ENCODE results near the gene NARS2.
"Not testable (repeated sequence)": the region's sequence is repeated elsewhere in the genome, so short reads cannot be mapped to it uniquely, and the experiment has no call there.

NARS2 gene

DNA sequence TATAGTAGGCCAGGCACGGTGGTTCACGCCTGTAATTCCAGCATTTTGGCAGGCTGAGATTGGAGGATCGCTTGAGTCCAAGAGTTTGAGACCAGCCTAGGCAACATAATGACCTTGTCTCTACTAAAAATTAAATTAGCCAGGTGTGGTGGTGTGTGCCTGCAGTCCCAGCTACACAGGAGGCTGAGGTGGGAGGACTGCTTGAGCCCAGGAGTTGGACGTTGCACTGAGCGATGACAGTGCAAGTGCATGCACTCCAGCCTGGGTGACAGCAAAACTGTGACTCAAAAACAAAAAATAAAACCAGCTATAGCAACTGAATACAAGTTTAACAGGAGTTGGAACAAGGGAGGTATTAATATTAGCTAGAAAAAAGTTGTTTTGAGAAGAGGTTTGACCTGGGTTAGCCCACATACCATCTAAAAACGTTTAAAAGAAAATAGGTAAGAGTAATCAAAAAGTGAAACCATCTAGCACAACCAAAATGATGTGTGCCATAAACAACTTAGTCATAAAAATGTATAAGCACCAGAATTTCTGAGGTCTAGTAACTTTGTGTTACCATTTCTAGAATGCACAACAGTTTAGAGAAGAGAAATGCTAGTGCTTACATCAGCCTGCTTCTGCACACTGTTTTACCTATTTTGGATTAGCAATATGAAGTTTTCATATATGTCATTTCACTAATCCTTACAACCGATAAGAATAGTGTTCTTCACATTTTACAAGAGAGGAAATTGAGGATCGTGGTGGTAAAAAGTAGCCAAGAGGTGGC is 26.5 kb downstream of the NARS2 start:
- DNase-seq (ENCODE audit: low read depth, low spot score), result no peak

GRCh38 chr11:78542007-78542406 is 32.7 kb downstream of the NARS2 start:
- DNase-seq (ENCODE audit: low read depth, low spot score), result no peak

- no peak for DNase-seq (ENCODE audit: low read depth, low spot score)
Observed at GRCh38 chr11:78541537-78541936, 33.1 kb downstream of the NARS2 start.

GRCh38 chr11:78540256-78540655 is 34.4 kb downstream of the NARS2 start:
- DNase-seq (ENCODE audit: low read depth, low spot score), result no peak

- DNase-seq (ENCODE audit: low read depth, low spot score), result no peak
Observed at GRCh38 chr11:78539506-78539905, 35.2 kb downstream of the NARS2 start.

GRCh38 chr11:78536933-78537332 is 37.7 kb downstream of the NARS2 start:
- DNase-seq (ENCODE audit: low read depth, low spot score), result no peak

DNA sequence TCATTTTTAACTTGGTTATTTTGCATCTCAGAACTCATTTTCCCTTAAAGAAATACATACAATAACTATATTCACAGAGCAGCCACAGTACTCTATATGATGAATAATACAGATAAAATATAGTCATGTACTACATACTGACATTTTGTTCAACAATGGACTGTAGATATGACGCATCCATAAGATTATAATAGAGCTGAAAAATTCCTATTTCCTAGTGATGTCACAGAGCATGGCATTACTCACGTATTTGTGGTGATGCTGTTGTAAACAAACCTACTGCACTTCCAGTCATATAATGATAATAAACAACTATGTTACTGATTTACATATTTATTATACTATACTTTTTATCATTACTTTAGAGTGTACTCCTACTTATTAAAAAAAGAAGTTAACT is 38.7 kb downstream of the NARS2 start:
- DNase-seq (ENCODE audit: low read depth, low spot score), result no peak

DNA sequence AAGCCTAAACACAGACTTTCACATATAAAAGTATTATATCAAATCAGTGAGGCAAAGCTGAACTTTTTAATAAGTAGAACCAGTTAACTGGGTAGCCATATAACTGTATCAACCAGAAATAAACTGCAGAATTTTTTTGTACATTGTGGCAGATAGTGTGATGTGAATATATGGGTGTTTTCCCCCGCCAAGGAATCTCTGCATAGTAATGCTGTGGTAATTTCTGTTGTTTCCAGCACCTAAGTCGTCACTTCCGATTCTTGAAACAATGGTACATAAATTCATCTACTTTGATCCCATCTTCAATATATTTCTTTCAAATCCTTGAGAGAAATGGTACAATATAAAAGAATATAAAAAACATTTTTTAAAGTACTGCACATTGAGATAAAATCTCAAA is 39.6 kb downstream of the NARS2 start:
- DNase-seq (ENCODE audit: low read depth, low spot score), result no peak

- DNase-seq (ENCODE audit: low read depth, low spot score), result no peak
Observed at GRCh38 chr11:78533399-78533798, 41.3 kb downstream of the NARS2 start.

GRCh38 chr11:78532991-78533390 is 41.7 kb downstream of the NARS2 start:
- DNase-seq (ENCODE audit: low read depth, low spot score), result no peak

DNA sequence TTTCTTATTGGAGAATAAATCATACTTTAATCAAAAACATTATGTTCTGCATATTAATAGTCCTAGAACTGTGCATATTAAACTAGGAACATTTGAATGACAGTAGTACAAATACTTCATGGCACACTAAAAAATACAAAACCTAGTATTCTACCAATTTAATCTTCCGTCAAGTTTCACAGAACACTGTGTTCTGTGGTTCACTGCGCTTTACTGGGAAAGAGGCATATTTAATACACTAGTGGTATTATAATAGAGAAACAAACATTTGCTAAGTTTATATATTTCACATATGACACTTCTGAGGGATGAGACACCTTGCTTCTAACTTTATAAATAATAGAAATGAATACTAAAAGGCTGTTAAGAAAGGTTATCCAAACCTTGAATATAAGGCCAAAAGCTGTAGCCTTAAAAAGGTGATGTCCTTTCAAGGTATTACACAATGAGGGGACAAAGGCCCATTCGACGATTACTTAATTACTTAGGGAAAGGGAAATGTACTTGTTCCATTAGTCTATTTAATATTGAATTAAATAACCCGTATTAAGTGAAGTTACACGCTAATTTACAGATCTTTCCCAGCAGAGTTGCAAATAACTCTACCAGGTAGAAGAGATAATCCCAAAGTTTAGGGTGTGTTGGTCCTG is 48.0 kb downstream of the NARS2 start:
- DNase-seq (ENCODE audit: low read depth, low spot score), result no peak

- DNase-seq (ENCODE audit: low read depth, low spot score), result no peak
Observed at GRCh38 chr11:78525720-78526119, 48.9 kb downstream of the NARS2 start.

DNA sequence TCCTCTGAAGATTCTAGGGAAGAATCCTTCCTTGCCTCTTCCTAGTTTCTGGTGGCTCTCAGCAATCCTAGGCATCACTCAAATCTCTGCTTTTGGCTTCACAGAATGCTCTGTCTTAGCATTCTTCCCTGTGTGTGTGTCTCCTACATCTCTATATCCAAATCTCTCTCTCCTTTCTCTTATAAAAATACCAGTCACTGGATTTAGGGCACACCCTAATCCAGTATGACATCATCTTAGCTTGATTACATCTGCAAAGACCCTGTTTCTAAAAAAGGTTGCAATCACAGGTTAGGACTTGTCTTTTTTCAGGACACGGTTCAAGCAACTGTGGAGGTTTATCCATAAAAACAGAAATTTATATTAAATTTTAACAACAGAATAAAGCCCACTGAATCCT is 54.4 kb downstream of the NARS2 start:
- no peak for DNase-seq (ENCODE audit: low read depth, low spot score)

DNA sequence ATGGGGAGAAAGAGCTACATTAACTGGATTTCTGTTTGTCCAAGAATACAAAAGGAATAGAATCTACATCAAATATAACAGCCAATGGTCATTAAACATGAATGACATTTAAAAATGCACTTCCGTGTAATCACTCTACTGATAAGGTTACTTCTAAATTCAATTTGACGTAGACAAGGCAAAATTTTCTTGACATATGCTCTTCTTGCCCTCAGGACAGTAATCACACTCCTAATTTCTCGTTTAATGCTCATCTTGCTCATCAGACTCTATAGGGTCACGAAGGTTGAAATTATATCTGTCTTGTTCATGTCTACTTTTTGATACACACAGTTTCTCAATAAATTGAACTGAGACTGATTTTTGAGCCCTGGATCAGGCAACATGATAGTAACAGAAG is 58.4 kb downstream of the NARS2 start:
- DNase-seq (ENCODE audit: low read depth, low spot score), result no peak

- no peak for DNase-seq (ENCODE audit: low read depth, low spot score)
Observed at GRCh38 chr11:78514922-78515502, 59.7 kb downstream of the NARS2 start.

GRCh38 chr11:78513085-78513484 is 61.6 kb downstream of the NARS2 start:
- DNase-seq (ENCODE audit: low read depth, low spot score), result not testable (repeated sequence)

DNA sequence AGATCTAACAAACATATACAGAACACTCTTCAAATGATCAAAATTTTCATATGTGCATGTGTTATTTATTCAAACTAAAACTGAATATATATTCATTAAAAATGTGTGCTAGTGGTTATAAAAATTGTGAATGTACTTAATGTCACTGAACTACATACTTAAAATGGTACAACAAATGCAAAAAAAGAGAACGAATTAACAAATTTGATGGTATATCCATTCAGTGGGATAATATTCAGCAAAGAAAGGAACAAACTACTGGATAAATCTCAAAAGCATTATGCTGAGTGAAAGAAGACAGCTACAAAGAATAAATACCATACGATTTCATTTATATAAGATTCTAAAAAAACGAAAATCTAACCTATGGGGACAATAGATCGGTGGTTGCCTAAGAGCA is 64.1 kb downstream of the NARS2 start:
- no peak for DNase-seq (ENCODE audit: low read depth, low spot score)

DNA sequence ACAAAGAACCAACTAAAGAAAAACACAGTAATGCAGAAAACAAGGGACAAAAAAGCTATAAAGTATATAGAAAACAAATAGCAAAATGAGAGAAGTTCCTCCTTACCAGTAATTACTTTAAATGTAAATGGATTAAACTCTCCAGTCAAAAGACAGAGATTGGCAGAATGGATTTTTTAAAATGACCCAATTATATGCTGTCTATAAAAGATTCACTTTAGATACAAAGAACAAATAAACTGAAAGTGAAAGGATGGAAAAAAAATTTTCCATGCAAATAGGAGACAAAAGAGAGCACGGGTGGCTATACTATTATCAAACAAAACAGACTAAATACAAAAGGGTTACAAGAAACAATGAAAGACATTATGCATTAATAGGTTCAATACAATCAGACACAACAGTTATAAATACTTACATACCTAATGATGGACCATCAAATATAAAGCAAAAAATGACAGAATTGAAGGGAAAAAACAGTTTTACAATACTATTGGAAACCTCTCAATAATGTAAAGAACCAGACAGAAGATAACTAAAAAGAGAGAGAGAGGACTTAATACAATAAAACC is 64.6 kb downstream of the NARS2 start:
- DNase-seq (ENCODE audit: low read depth, low spot score), result no peak

DNA sequence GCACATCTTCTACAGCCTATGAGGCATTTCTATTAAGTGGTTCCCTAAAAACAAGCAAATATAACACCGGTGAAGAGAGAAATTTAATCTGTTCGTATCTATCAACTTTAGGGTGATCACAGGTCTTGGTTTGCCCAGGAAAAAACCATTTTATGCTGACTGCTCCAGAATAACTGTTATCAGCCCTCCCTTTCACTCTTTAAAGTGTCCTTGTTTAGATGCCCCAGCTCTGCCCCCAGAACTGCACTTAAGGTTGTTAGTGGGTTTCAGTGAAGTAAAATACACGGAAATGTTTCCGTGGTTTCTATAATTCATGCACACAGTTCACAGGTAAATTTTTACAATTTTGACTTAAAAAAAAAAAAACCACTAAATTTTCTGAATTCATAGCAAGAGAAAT is 70.0 kb downstream of the NARS2 start:
- no peak for DNase-seq (ENCODE audit: low read depth, low spot score)

DNA sequence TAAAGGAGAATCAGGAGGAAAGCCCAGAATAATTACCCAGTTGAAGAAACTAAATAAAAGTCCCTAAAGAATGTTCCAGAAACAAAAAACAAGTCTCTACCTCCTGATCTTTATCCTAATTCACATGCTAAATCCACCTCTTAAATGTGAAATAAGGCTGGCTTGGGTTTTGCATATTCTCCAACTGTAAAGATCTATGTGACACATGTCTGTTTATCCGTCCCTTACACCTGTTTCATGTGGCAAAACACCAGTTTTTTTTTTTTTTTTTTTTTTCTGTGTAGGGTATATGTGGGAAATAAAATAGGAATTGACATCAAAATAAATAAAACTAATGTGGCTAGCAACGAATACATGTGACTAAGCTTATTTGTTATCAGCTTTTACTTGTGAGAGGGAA is 70.5 kb downstream of the NARS2 start:
- DNase-seq (ENCODE audit: low read depth, low spot score), result no peak

DNA sequence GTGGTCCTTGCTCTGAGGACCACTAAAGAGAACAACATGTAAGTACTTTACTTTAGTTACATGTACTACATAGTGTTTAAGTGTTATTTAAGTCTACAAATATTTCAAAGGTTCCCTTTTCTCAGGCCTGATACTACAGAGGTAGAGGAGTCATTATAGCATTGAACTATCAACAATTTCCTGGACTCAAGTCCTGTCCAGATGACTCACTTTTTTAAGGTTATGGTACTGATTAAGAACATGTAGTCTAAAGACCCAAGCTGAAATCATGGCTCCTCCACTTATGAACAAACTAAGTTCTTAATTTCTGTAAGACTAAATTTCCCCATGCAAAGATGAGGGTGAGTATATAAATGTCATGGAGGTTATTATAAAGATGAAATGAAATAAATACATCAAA is 74.7 kb downstream of the NARS2 start:
- DNase-seq (ENCODE audit: low read depth, low spot score), result no peak

- DNase-seq (ENCODE audit: low read depth, low spot score), result no peak
Observed at GRCh38 chr11:78497293-78497692, 77.4 kb downstream of the NARS2 start.
